DND-41 (cell line): ENCODE data around the gene GASK1B.

Experiments used
- ATAC-seq: fragments of 200-7000 bp; cut with Tn5 transposase; 3 replicates; pipeline ENCODE4 v1.9.1; 2021; ENCODE audit warnings: low read depth; ENCODE audit not compliant: insufficient read depth
- DNase-seq: peaks from one replicate; pipeline ENCODE4 v3.0.0-alpha.2; 2020
- H2AFZ ChIP-seq: 2 replicates; pipeline ENCODE4 v1.6.0; 2012; ENCODE audit warnings: low read depth, low read length
- H3K27ac ChIP-seq: 2 replicates; pipeline ENCODE4 v1.5.1; 2012; ENCODE audit warnings: low read length, inconsistent platforms
- H3K27me3 ChIP-seq: fragments of 200-600 bp; sonication (generic); 2 replicates; pipeline ENCODE4 v1.6.0; 2012; ENCODE audit warnings: low read length, mild to moderate bottlenecking, inconsistent platforms; ENCODE audit not compliant: insufficient read depth, poor library complexity
- H3K36me3 ChIP-seq: 2 replicates; pipeline ENCODE4 v1.5.1; 2012; ENCODE audit warnings: low read length, inconsistent platforms; ENCODE audit not compliant: insufficient read depth
- H3K4me1 ChIP-seq: 2 replicates; pipeline ENCODE4 v1.5.1; 2012; ENCODE audit warnings: mild to moderate bottlenecking, low read length; ENCODE audit not compliant: insufficient read depth
- H3K4me2 ChIP-seq: 2 replicates; pipeline ENCODE4 v1.6.0; 2012; ENCODE audit warnings: mild to moderate bottlenecking, moderate library complexity, low read length, inconsistent platforms; ENCODE audit not compliant: insufficient read depth
- H3K4me3 ChIP-seq, 2 experiments: fragments of 200-600 bp in 1 of 2; shearing (Covaris generic) in 1 of 2; 2 replicates each; pipeline ENCODE4 v1.5.1; 2012 to 2016; ENCODE audit warnings: inconsistent platforms in 2 of 2, low read length in 2 of 2, mild to moderate bottlenecking in 2 of 2, low read depth in 1 of 2, moderate library complexity in 1 of 2
- H3K79me2 ChIP-seq: 2 replicates; pipeline ENCODE4 v1.6.0; 2012; ENCODE audit warnings: low read length, inconsistent platforms; ENCODE audit not compliant: insufficient read depth
- H3K9ac ChIP-seq: 2 replicates; pipeline ENCODE4 v1.6.0; 2012; ENCODE audit warnings: low read depth, mild to moderate bottlenecking, inconsistent platforms, low read length, moderate library complexity
- H3K9me3 ChIP-seq: 2 replicates; pipeline ENCODE4 v1.5.1; 2012; ENCODE audit warnings: low read length, moderate library complexity, mild to moderate bottlenecking, inconsistent platforms; ENCODE audit not compliant: insufficient read depth, severe bottlenecking
- H4K20me1 ChIP-seq: 2 replicates; pipeline ENCODE4 v1.6.0; 2012; ENCODE audit warnings: low read length; ENCODE audit not compliant: insufficient read depth
- CTCF ChIP-seq: IDR thresholded peaks from 2 replicates; pipeline ENCODE4 v1.5.1; 2012; ENCODE audit warnings: borderline replicate concordance, low read length, moderate library complexity, mild to moderate bottlenecking; ENCODE audit not compliant: poor library complexity, severe bottlenecking; ENCODE audit errors: extremely low read depth
- EZH2 ChIP-seq: IDR thresholded peaks from 3 replicates; pipeline ENCODE4 v1.6.1; 2012; ENCODE audit warnings: borderline replicate concordance, low read depth, mild to moderate bottlenecking, moderate library complexity, low read length, inconsistent platforms; ENCODE audit not compliant: severe bottlenecking

Gene GASK1B

GRCh38 chr4:158134222-158134621 is 38.6 kb downstream of the GASK1B start:
- Histone ChIP-seq H2AFZ (no peak overlapping the region), H3K79me2 (no peaks in the 10 kb centered on the region), H3K36me3 (no peaks in the 10 kb centered on the region), H3K9ac (no peak overlapping the region), H3K27ac (no peak overlapping the region), H3K9me3 (no peaks in the 10 kb centered on the region), H4K20me1 (no peaks in the 10 kb centered on the region), H3K4me1 (no peaks in the 10 kb centered on the region), H3K4me2 (no peak overlapping the region), H3K4me3 (no peak overlapping the region), H3K27me3 (no peaks in the 10 kb centered on the region)
- DNase-seq (no peak), ATAC-seq (no peak)
- TF ChIP-seq CTCF (no peak), EZH2 (no peak)

GRCh38 chr4:158133551-158133950 is 39.3 kb downstream of the GASK1B start:
- no peak overlapping the region for H3K9ac ChIP-seq
- H3K4me3 ChIP-seq = no peak overlapping the region
- H2AFZ ChIP-seq = no peak overlapping the region
- DNase-seq (no peak), ATAC-seq (no peak)
- no peaks in the 10 kb centered on the region for H3K79me2 ChIP-seq
- H3K4me2 ChIP-seq = no peak overlapping the region
- H3K9me3 ChIP-seq = no peaks in the 10 kb centered on the region
- no peaks in the 10 kb centered on the region for H3K4me1 ChIP-seq
- H3K36me3 ChIP-seq = no peaks in the 10 kb centered on the region
- no peak overlapping the region for H3K27ac ChIP-seq
- no peaks in the 10 kb centered on the region for H4K20me1 ChIP-seq
- TF ChIP-seq CTCF (no peak), EZH2 (no peak)
- H3K27me3 ChIP-seq = no peaks in the 10 kb centered on the region

- Histone ChIP-seq H3K4me2 (no peak overlapping the region), H3K27ac (no peak overlapping the region), H3K27me3 (no peaks in the 10 kb centered on the region), H3K4me3 (no peak overlapping the region), H4K20me1 (no peaks in the 10 kb centered on the region), H3K4me1 (no peaks in the 10 kb centered on the region), H3K79me2 (no peaks in the 10 kb centered on the region), H3K9ac (no peak overlapping the region), H3K9me3 (no peaks in the 10 kb centered on the region), H3K36me3 (no peaks in the 10 kb centered on the region), H2AFZ (no peak overlapping the region)
- TF ChIP-seq CTCF (no peak), EZH2 (no peak)
- ATAC-seq = no peak
- no peak for DNase-seq
Observed at GRCh38 chr4:158131027-158131426, 41.8 kb downstream of the GASK1B start.

- H3K36me3 ChIP-seq = no peaks in the 10 kb centered on the region
- no peak overlapping the region for H3K4me2 ChIP-seq
- ATAC-seq = no peak
- H4K20me1 ChIP-seq = no peaks in the 10 kb centered on the region
- H3K79me2 ChIP-seq = no peaks in the 10 kb centered on the region
- no peaks in the 10 kb centered on the region for H3K27me3 ChIP-seq
- H3K9me3 ChIP-seq = no peaks in the 10 kb centered on the region
- no peaks in the 10 kb centered on the region for H3K4me1 ChIP-seq
- H2AFZ ChIP-seq = no peak overlapping the region
- H3K4me3 ChIP-seq = no peak overlapping the region
- DNase-seq = no peak
- no peak overlapping the region for H3K9ac ChIP-seq
- TF ChIP-seq CTCF = no peak
- H3K27ac ChIP-seq = no peak overlapping the region
Observed at GRCh38 chr4:158130204-158130603, 42.6 kb downstream of the GASK1B start.
